Fibroblast of villous mesenchyme (primary cell): ENCODE results near the gene NBR1. TPM values are rescaled to one million over a fixed set of nuclear protein-coding genes. Genes with fewer than 3 reads are reported as not detected.
"Not testable (repeated sequence)": the region's sequence is repeated elsewhere in the genome, so short reads cannot be mapped to it uniquely, and the experiment has no call there.

Experiments
- DNase-seq: peaks from one replicate; pipeline ENCODE4 v3.0.0-alpha.2; 2010; ENCODE audit warnings: low read depth
- H3K4me3 ChIP-seq: 2 replicates; pipeline ENCODE4 v1.5.1; 2011; ENCODE audit warnings: low read depth, mild to moderate bottlenecking, low read length
- total RNA-seq: library from RNA; depleted of rRNA; stranded (reverse); fragments of >200 nt; gene quantifications from 2 replicates; pipeline ENCODE4 v1.2.3, GENCODE V29; 2012
- TF ChIP-seq, protein P1 (sequence below): IDR thresholded peaks from 2 replicates; pipeline ENCODE4 v1.5.1; 2012; ENCODE audit warnings: low read depth, mild to moderate bottlenecking, low read length; ENCODE audit not compliant: insufficient read depth

Gene NBR1
- total RNA-seq, 1 donor, result 135 TPM

DNA sequence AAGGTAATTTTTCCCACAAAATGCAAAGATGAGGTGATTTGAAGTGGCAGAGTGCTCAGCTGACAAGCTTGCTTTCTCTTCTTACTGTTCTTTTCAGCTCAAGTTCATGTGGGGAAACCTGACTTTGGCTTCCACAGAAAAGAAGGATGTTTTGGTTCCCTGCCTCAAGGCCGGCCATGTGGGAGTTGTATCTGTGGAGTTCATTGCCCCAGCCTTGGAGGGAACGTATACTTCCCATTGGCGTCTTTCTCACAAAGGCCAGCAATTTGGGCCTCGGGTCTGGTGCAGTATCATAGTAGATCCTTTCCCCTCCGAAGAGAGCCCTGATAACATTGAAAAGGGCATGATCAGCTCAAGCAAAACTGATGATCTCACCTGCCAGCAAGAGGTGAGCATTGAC lies 22.2 kb downstream of the NBR1 start:
- TF ChIP-seq, protein P1, sequence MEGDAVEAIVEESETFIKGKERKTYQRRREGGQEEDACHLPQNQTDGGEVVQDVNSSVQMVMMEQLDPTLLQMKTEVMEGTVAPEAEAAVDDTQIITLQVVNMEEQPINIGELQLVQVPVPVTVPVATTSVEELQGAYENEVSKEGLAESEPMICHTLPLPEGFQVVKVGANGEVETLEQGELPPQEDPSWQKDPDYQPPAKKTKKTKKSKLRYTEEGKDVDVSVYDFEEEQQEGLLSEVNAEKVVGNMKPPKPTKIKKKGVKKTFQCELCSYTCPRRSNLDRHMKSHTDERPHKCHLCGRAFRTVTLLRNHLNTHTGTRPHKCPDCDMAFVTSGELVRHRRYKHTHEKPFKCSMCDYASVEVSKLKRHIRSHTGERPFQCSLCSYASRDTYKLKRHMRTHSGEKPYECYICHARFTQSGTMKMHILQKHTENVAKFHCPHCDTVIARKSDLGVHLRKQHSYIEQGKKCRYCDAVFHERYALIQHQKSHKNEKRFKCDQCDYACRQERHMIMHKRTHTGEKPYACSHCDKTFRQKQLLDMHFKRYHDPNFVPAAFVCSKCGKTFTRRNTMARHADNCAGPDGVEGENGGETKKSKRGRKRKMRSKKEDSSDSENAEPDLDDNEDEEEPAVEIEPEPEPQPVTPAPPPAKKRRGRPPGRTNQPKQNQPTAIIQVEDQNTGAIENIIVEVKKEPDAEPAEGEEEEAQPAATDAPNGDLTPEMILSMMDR, result no peak

DNA sequence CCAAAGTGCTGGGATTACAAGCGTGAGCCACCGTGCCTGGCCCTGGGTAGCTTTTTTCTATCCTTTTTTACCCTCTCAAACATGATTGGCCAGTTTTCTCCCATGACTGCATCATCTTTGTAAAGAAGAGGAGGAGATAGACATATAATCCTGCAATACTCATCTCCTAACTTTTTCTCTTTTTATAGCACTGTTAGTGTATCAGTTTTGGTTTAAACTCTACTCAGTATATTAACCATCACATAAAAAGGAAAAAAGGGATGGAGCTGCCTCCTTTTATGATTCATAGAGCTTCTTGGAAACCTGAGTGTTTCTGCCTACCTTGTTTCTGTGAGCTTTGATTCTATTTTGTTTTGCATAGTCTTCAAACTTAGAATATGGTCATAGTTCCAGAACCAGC lies 28.6 kb downstream of the NBR1 start:
- H3K4me3 ChIP-seq, result no peak overlapping the region
- no peak for DNase-seq
- TF ChIP-seq, protein P1, result no peak

More for the DNA sequence above, 22.2 kb downstream of the NBR1 start:
- no peak overlapping the region for H3K4me3 ChIP-seq
- DNase-seq, result no peak

DNA sequence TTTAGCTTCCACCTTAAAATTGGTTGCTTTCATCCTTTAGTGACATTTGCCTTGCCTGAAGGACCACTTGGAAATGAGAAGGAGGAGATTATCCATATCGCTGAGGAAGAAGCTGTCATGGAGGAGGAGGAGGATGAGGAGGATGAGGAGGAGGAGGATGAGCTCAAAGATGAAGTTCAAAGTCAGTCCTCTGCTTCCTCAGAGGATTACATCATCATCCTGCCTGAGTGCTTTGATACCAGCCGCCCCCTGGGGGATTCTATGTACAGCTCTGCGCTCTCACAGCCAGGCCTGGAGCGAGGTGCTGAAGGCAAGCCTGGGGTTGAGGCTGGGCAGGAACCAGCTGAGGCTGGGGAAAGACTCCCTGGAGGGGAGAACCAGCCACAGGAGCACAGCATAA lies 29.1 kb downstream of the NBR1 start:
- DNase-seq, result peak; percentile 1
- TF ChIP-seq, protein P1, result no peak
- H3K4me3 ChIP-seq, result no peak overlapping the region

DNA sequence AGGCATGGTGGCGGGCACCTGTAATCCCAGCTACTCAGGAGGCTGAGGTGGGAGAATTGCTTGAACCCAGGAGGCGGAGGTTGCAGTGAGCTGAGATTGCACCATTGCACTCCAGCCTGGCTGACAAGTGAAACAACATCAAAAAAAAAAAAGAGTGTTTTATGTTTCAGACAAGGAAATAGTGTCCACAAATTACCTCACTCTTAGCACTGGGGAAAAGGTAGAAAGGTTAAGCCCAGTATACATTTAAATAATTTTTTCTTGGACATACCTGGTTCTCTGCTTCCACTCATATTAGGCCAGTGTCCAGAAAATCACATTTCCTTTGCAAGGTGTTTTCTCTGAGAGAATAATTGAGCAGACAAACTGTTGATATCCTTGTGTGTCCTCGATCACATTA lies 32.0 kb downstream of the NBR1 start:
- not testable (repeated sequence) for DNase-seq, H3K4me3 ChIP-seq

DNA sequence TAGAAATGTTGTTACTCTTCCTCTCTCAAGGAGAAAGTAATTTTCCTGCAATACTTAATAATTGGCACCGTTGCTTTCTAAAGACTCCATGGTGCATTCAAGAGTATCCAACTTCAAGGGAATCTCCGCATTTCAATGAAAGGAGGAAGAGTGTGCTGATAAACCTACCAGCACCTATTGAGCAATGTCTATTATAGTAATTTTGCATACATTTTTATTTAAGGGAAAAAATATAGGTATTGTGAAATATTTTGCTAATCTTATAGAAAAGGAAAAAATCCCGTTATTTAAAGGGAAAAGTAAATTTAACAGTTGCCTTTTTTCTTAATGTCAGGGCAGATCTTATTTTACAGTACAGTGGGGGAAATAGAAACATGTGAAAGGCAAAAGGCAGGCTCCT lies 39.6 kb downstream of the NBR1 start:
- DNase-seq, result no peak
- TF ChIP-seq, protein P1, result no peak
- peak overlapping the region; percentile 79 for H3K4me3 ChIP-seq

DNA sequence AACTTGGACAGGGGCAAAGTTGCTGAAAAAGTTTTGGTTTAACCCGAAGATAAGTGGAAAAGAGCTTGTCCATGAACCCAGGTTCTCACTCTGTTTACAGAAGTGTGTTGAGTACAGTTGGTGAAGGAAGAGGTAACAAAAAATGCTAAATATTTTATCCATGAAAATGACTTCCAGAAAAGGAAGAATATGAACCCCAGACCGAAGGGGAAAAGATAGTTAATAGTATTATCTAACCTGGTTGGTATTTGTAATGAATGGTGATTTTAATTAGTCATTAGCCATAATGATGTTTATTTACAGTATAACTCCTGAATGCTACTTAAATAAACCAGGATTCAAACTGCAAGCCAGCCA lies 40.1 kb downstream of the NBR1 start:
- H3K4me3 ChIP-seq, result peak overlapping the region; percentile 79
- peak; percentile 8 for DNase-seq
- TF ChIP-seq, protein P1, result no peak

DNA sequence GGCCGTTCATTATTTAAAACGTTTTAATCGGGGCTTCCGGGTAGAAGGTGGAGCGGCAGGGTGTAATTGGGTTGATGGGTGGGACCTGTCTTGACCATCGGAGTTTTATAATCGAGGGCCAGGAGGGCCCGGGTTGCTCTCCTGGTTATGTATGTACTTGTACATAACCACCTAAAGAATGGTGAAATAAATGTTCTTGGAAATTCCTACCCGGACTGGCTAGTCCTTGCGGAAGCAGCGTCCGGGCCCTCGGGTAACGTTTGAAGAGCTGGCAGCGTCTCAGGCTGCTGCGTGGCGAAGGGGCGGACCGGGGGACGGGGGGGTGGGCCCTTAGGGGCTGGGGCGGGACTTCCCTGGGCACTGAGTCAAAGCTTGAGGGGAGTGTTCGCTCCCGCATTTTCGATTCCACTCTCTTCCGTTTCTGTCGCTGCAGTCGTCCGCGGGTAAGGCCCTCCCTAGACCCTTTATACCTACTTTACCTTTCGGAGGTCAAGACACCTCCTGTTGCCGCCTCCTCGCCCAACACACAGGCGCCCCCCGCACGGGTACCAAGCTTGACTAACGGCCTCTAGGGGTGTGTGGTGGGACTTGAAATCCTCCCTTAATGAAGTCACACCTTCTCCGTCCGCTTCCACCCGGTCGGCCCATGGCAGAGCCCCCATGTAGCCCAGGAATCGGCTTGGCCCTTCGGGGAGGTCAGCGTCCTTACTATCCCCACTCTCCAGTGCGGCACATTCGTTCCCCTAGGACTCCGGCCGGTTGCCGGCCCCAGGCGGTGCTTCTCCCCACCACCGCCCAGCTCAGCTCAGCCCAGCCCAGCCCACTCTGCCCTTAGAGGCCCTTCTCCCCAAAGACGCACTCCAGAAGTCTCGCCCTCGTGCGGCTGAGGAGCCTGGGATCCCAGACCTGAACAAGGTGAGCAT lies 40.7 kb downstream of the NBR1 start, which contains the start of gene TMEM106A:
TMEM106A (plus strand) TSS at position 396 of the 923 bp plus-strand sequence. CDS start 1,167 bp downstream, outside the sequence.
- TF ChIP-seq, protein P1, result peak; percentile 43
- DNase-seq, result peak; percentile 93

More for the DNA sequence above, 40.7 kb downstream of the NBR1 start, which contains the start of gene TMEM106A:
- peak within 1 kb of the TSS; percentile 79 for H3K4me3 ChIP-seq
